22Rv1 (cell line): Measurements from ENCODE around the gene PRICKLE1.
"Not testable (repeated sequence)": the region's sequence is repeated elsewhere in the genome, so short reads cannot be mapped to it uniquely, and the experiment has no call there.

Source experiments
- H3K27ac ChIP-seq: fragments of 450-650 bp; 2 replicates; pipeline ENCODE4 v1.5.1; 2017
- CTCF ChIP-seq: fragments of 450-650 bp; IDR thresholded peaks from 2 replicates; pipeline ENCODE4 v1.5.1; 2017; ENCODE audit warnings: mild to moderate bottlenecking
- ZFX ChIP-seq: fragments of 450-650 bp; IDR thresholded peaks from 2 replicates; pipeline ENCODE4 v1.6.1; 2017; ENCODE audit warnings: antibody characterized with exemption, borderline replicate concordance

PRICKLE1 gene

GRCh38 chr12:42556917-42557316 is 32.6 kb downstream of the PRICKLE1 start:
- H3K27ac ChIP-seq: no peak overlapping the region
- TF ChIP-seq CTCF (no peak), ZFX (no peak)

- TF ChIP-seq ZFX (no peak), CTCF (peak; percentile 23; the same call in 1 of the 2 replicates)
These were observed 36.7 kb downstream of the PRICKLE1 start for GRCh38 chr12:42552822-42553221.

GRCh38 chr12:42550800-42551199 is 38.7 kb downstream of the PRICKLE1 start:
- no peak overlapping the region for H3K27ac ChIP-seq
- TF ChIP-seq ZFX: no peak
- TF ChIP-seq CTCF: no peak

More at GRCh38 chr12:42552822-42553221, 36.7 kb downstream of the PRICKLE1 start:
- H3K27ac ChIP-seq: no peak overlapping the region

GRCh38 chr12:42546709-42547108 is 42.8 kb downstream of the PRICKLE1 start:
- TF ChIP-seq CTCF: no peak
- TF ChIP-seq ZFX: no peak
- H3K27ac ChIP-seq: no peak overlapping the region

GRCh38 chr12:42541965-42542364 is 47.6 kb downstream of the PRICKLE1 start:
- no peak overlapping the region for H3K27ac ChIP-seq
- no peak for TF ChIP-seq ZFX
- TF ChIP-seq CTCF: no peak

GRCh38 chr12:42541308-42541707 is 48.2 kb downstream of the PRICKLE1 start:
- H3K27ac ChIP-seq: not testable (repeated sequence)

GRCh38 chr12:42539696-42540095 is 49.9 kb downstream of the PRICKLE1 start:
- no peak for TF ChIP-seq CTCF
- TF ChIP-seq ZFX: no peak
- H3K27ac ChIP-seq: no peak overlapping the region

GRCh38 chr12:42538203-42538602 is 51.3 kb downstream of the PRICKLE1 start:
- no peak overlapping the region for H3K27ac ChIP-seq
- TF ChIP-seq ZFX (no peak), CTCF (no peak)
